Liver (tissue), 9 donors: ENCODE results near the gene NDUFB7. TPM values are rescaled to one million over a fixed set of nuclear protein-coding genes. Genes with fewer than 3 reads are reported as not detected.

Experiments used
- DNase-seq: peaks from one replicate; pipeline ENCODE4 v3.0.0-alpha.2; 2017; ENCODE audit warnings: low spot score
- H3K27ac ChIP-seq, 2 donors: one replicate each; pipeline ENCODE4 v1.7.0; 2013; ENCODE audit warnings: inconsistent platforms in 2 of 2, low read length in 2 of 2, control low read depth in 1 of 2, low read depth in 1 of 2, mild to moderate bottlenecking in 1 of 2
- H3K27me3 ChIP-seq, 4 donors: one replicate each; pipeline versions ENCODE4 v1.6.1 to v1.7.0; 2013; ENCODE audit warnings: low read length in 3 of 4, inconsistent platforms in 1 of 4, mild to moderate bottlenecking in 1 of 4, moderate library complexity in 1 of 4; ENCODE audit not compliant: control insufficient read depth in 4 of 4, insufficient read depth in 4 of 4
- H3K36me3 ChIP-seq, 4 donors: one replicate each; pipeline versions ENCODE4 v1.6.1 to v1.7.0; 2013; ENCODE audit warnings: low read length in 3 of 4, mild to moderate bottlenecking in 3 of 4, low read depth in 1 of 4, moderate library complexity in 1 of 4; ENCODE audit not compliant: control insufficient read depth in 4 of 4, insufficient read depth in 3 of 4
- H3K4me1 ChIP-seq, 4 donors: one replicate each; pipeline versions ENCODE4 v1.6.1 to v1.7.0; 2013; ENCODE audit warnings: low read length in 3 of 4, mild to moderate bottlenecking in 3 of 4, moderate library complexity in 1 of 4; ENCODE audit not compliant: control insufficient read depth in 4 of 4, insufficient read depth in 4 of 4
- H3K4me3 ChIP-seq, 3 donors: one replicate each; pipeline versions ENCODE4 v1.6.1 to v1.7.0; 2013; ENCODE audit warnings: low read length in 3 of 3, control low read depth in 1 of 3, low read depth in 1 of 3, mild to moderate bottlenecking in 1 of 3
- H3K9ac ChIP-seq, 2 donors: one replicate each; pipeline ENCODE4 v1.7.0; 2013; ENCODE audit warnings: low read length in 2 of 2, mild to moderate bottlenecking in 2 of 2, moderate library complexity in 2 of 2, control low read depth in 1 of 2, low read depth in 1 of 2
- H3K9me3 ChIP-seq, 4 donors: one replicate each; pipeline versions ENCODE4 v1.6.1 to v1.7.0; 2013; ENCODE audit warnings: low read length in 3 of 4; ENCODE audit not compliant: control insufficient read depth in 4 of 4
- ATF3 ChIP-seq: IDR thresholded peaks from 2 replicates; pipeline ENCODE4 v1.6.1; 2016; ENCODE audit warnings: antibody characterized with exemption
- CTCF ChIP-seq: fragments of 150-350 bp; IDR thresholded peaks from 2 replicates; pipeline ENCODE4 v1.5.1; 2017; ENCODE audit warnings: improper control_type of control experiment, low read depth, low read length; ENCODE audit not compliant: missing input control
- EGR1 ChIP-seq, 2 donors: IDR thresholded peaks; 2 replicates each; pipeline ENCODE4 v1.6.1; 2016 to 2018; ENCODE audit warnings: antibody characterized with exemption in 2 of 2, low read depth in 2 of 2
- FOXA1 ChIP-seq: IDR thresholded peaks from 2 replicates; pipeline ENCODE4 v1.6.1; 2016; ENCODE audit warnings: antibody characterized with exemption
- FOXA2 ChIP-seq: IDR thresholded peaks from 2 replicates; pipeline ENCODE4 v1.6.1; 2016; ENCODE audit warnings: antibody characterized with exemption
- GABPA ChIP-seq, 2 donors: IDR thresholded peaks in 1 of 2; conservative IDR thresholded peaks in 1 of 2; 2 replicates each; pipeline ENCODE4 v1.6.1; 2016; ENCODE audit warnings: antibody characterized with exemption in 2 of 2, mild to moderate bottlenecking in 1 of 2, moderate library complexity in 1 of 2
- HNF4A ChIP-seq, 2 donors: conservative IDR thresholded peaks; 2 replicates each; pipeline ENCODE4 v1.6.1; 2016; ENCODE audit warnings: antibody characterized with exemption in 2 of 2, mild to moderate bottlenecking in 2 of 2
- HNF4G ChIP-seq: IDR thresholded peaks from 2 replicates; pipeline ENCODE4 v1.6.1; 2016; ENCODE audit warnings: antibody characterized with exemption
- JUND ChIP-seq, 2 donors: IDR thresholded peaks; 2 replicates each; pipeline ENCODE4 v1.6.1; 2016; ENCODE audit warnings: antibody characterized with exemption in 2 of 2
- MAX ChIP-seq: IDR thresholded peaks from 2 replicates; pipeline ENCODE4 v1.6.1; 2016; ENCODE audit warnings: antibody characterized with exemption
- NR2F2 ChIP-seq: IDR thresholded peaks from 2 replicates; pipeline ENCODE4 v1.6.1; 2016; ENCODE audit warnings: antibody characterized with exemption
- RAD21 ChIP-seq, 2 donors: IDR thresholded peaks; 2 replicates each; pipeline ENCODE4 v1.6.1; 2016; ENCODE audit warnings: antibody characterized with exemption in 2 of 2, mild to moderate bottlenecking in 2 of 2
- REST ChIP-seq: IDR thresholded peaks from 2 replicates; pipeline ENCODE4 v1.6.1; 2016; ENCODE audit warnings: antibody characterized with exemption, mild to moderate bottlenecking
- RXRA ChIP-seq, 2 donors: IDR thresholded peaks; 2 replicates each; pipeline ENCODE4 v1.6.1; 2017 to 2018; ENCODE audit warnings: antibody characterized with exemption in 2 of 2, mild to moderate bottlenecking in 1 of 2
- SP1 ChIP-seq: IDR thresholded peaks from 2 replicates; pipeline ENCODE4 v1.6.1; 2018; ENCODE audit warnings: antibody characterized with exemption, mild to moderate bottlenecking
- TAF1 ChIP-seq: conservative IDR thresholded peaks from 2 replicates; pipeline ENCODE4 v1.6.1; 2016; ENCODE audit warnings: antibody characterized with exemption, mild to moderate bottlenecking
- YY1 ChIP-seq: IDR thresholded peaks from 2 replicates; pipeline ENCODE4 v1.6.1; 2016; ENCODE audit warnings: antibody characterized with exemption, mild to moderate bottlenecking
- ZBTB33 ChIP-seq: IDR thresholded peaks from 2 replicates; pipeline ENCODE4 v1.6.1; 2016; ENCODE audit warnings: antibody characterized with exemption
- WGBS: extraction: QIAGEN DNeasy Blood & Tissue Kit; methylation state at CpG from one replicate; pipeline ENCODE4 v1.1.7; 2013; 5-methylcytosine and 5-hydroxymethylcytosine counted together
- polyA plus RNA-seq, 2 donors: library from polyadenylated mRNA; stranded (reverse) in 1 of 2; unstranded in 1 of 2; fragments of 200-250 nt in 1 of 2; fragments of >200 nt in 1 of 2; fragmentation: Nextera tagmentation in 1 of 2; extraction: Ambion mirVana in 1 of 2; gene quantifications; one replicate each; pipeline versions ENCODE4 v1.2.1 to v1.2.3, GENCODE V29; 2013 to 2015
- total RNA-seq, 2 donors: library from RNA; depleted of rRNA; stranded (reverse); fragments of >200 nt; gene quantifications; one replicate each; pipeline ENCODE4 v1.2.3, GENCODE V29; 2014
- donor health status: healthy.
- donor health status: healthy.
- donor health status: healthy.
- donor health status: healthy.
- donor health status: healthy.

NDUFB7 gene
- total and polyA plus RNA-seq, 4 donors, result 110 to 293 (median 252) TPM

- H3K4me3 ChIP-seq, result no peak overlapping the region
- TF ChIP-seq YY1 (peak; percentile 41), RXRA (IDR thresholded peaks at IDR 0.05) (peak; percentile 93 to 95), REST (no peak), SP1 (peak; percentile 68), CTCF (peak; percentile 33), FOXA2 (peak; percentile 80), RAD21 (IDR thresholded peaks at IDR 0.05) (peak in 1 of 2 donors; percentile 50), HNF4A (conservative IDR thresholded peaks at IDR 0.05) (peak; percentile 72 to 78), GABPA (IDR thresholded peaks at IDR 0.05 in 1 of 2, conservative IDR thresholded peaks at IDR 0.05 in 1 of 2) (peak in 1 of 2 donors; percentile 37), FOXA1 (peak; percentile 63), MAX (no peak), EGR1 (IDR thresholded peaks at IDR 0.05; ENCODE audit: low read depth in 2 of 2) (no peak), ATF3 (no peak), HNF4G (no peak), NR2F2 (no peak), JUND (IDR thresholded peaks at IDR 0.05) (no peak), ZBTB33 (no peak), TAF1 (no peak)
- no peaks in the 10 kb centered on the region for H3K27me3 ChIP-seq
- no peaks in the 10 kb centered on the region for H3K9me3 ChIP-seq
- H3K9ac ChIP-seq, result no peak overlapping the region
- H3K36me3 ChIP-seq, result peaks cover 0 to 3% (median 0%) of the 10 kb centered on the region in 4 donors
- peaks cover 25 to 54% (median 42%) of the 10 kb centered on the region in 4 donors for H3K4me1 ChIP-seq
- DNase-seq, result peak; percentile 50
- 23% methylated on average over 6 of the region's 6 CpGs for WGBS
- peak overlapping the region; percentile 80 to 92 for H3K27ac ChIP-seq
Measured at GRCh38 chr19:14554382-14554812, 17.5 kb downstream of the NDUFB7 start.
